ENCODE measurements around the gene MYO6.

The MYO6 gene

GRCh38 chr6:75766387-75766786 is 17.3 kb downstream of the MYO6 start:
- no peak for DNase-seq (ENCODE audit: low spot score)

- DNase-seq (ENCODE audit: low spot score) = no peak
These were observed 21.8 kb downstream of the MYO6 start for GRCh38 chr6:75770844-75771243.

GRCh38 chr6:75775219-75775618 is 26.2 kb downstream of the MYO6 start:
- DNase-seq (ENCODE audit: low spot score) = no peak

GRCh38 chr6:75776461-75776860 is 27.4 kb downstream of the MYO6 start:
- DNase-seq (ENCODE audit: low spot score) = no peak

- DNase-seq (ENCODE audit: low spot score) = no peak
These were observed 29.7 kb downstream of the MYO6 start for GRCh38 chr6:75778757-75779156.

- no peak for DNase-seq (ENCODE audit: low spot score)
These were observed 37.1 kb downstream of the MYO6 start for GRCh38 chr6:75786152-75786551.

- DNase-seq (ENCODE audit: low spot score) = no peak
These were observed 39.9 kb downstream of the MYO6 start for GRCh38 chr6:75788894-75789293.

GRCh38 chr6:75791881-75792280 is 42.8 kb downstream of the MYO6 start:
- no peak for DNase-seq (ENCODE audit: low spot score)

- no peak for DNase-seq (ENCODE audit: low spot score)
These were observed 45.4 kb downstream of the MYO6 start for GRCh38 chr6:75794351-75794846.

GRCh38 chr6:75794954-75795739 is 46.1 kb downstream of the MYO6 start:
- no peak for DNase-seq (ENCODE audit: low spot score)

- DNase-seq (ENCODE audit: low spot score) = no peak
These were observed 47.7 kb downstream of the MYO6 start for GRCh38 chr6:75796723-75797122.

GRCh38 chr6:75800133-75800532 is 51.1 kb downstream of the MYO6 start:
- DNase-seq (ENCODE audit: low spot score) = no peak

GRCh38 chr6:75800708-75801505 is 51.9 kb downstream of the MYO6 start:
- no peak for DNase-seq (ENCODE audit: low spot score)

- DNase-seq (ENCODE audit: low spot score) = no peak
These were observed 53.3 kb downstream of the MYO6 start for GRCh38 chr6:75802366-75802765.

GRCh38 chr6:75808507-75808906 is 59.5 kb downstream of the MYO6 start:
- no peak for DNase-seq (ENCODE audit: low spot score)

GRCh38 chr6:75812560-75812959 is 63.5 kb downstream of the MYO6 start:
- DNase-seq (ENCODE audit: low spot score) = no peak

GRCh38 chr6:75813476-75814250 is 64.6 kb downstream of the MYO6 start:
- DNase-seq (ENCODE audit: low spot score) = no peak

GRCh38 chr6:75815756-75816155 is 66.7 kb downstream of the MYO6 start:
- DNase-seq (ENCODE audit: low spot score) = no peak

GRCh38 chr6:75818098-75818855 is 69.2 kb downstream of the MYO6 start:
- DNase-seq (ENCODE audit: low spot score) = no peak

- no peak for DNase-seq (ENCODE audit: low spot score)
These were observed 70.9 kb downstream of the MYO6 start for GRCh38 chr6:75819776-75820487.

GRCh38 chr6:75824160-75824559 is 75.1 kb downstream of the MYO6 start:
- no peak for DNase-seq (ENCODE audit: low spot score)
